Sigmoid colon (tissue), 4 donors: Measurements from ENCODE around the gene IYD.

ENCODE experiments used
- POLR2A ChIP-seq, 2 donors: fragments of 450-650 bp; IDR thresholded peaks; one replicate each; pipeline ENCODE4 v1.6.1; 2016; ENCODE audit warnings: antibody characterized with exemption in 2 of 2, mild to moderate bottlenecking in 2 of 2, moderate library complexity in 2 of 2
- POLR2AphosphoS5 ChIP-seq, 4 donors: sonication (generic); formaldehyde crosslinking; IDR thresholded peaks; one replicate each; pipeline ENCODE4 v1.6.1; 2017; ENCODE audit warnings: antibody characterized with exemption in 4 of 4
- TF ChIP-seq, protein P1 (sequence below), 4 experiments: fragments of 450-650 bp in 3 of 4; fragments of 200-600 bp in 1 of 4; IDR thresholded peaks; one replicate each; pipeline ENCODE4 v1.5.1; 2016 to 2019; ENCODE audit warnings: antibody characterized with exemption in 4 of 4, mild to moderate bottlenecking in 3 of 4, moderate library complexity in 2 of 4

DNA sequence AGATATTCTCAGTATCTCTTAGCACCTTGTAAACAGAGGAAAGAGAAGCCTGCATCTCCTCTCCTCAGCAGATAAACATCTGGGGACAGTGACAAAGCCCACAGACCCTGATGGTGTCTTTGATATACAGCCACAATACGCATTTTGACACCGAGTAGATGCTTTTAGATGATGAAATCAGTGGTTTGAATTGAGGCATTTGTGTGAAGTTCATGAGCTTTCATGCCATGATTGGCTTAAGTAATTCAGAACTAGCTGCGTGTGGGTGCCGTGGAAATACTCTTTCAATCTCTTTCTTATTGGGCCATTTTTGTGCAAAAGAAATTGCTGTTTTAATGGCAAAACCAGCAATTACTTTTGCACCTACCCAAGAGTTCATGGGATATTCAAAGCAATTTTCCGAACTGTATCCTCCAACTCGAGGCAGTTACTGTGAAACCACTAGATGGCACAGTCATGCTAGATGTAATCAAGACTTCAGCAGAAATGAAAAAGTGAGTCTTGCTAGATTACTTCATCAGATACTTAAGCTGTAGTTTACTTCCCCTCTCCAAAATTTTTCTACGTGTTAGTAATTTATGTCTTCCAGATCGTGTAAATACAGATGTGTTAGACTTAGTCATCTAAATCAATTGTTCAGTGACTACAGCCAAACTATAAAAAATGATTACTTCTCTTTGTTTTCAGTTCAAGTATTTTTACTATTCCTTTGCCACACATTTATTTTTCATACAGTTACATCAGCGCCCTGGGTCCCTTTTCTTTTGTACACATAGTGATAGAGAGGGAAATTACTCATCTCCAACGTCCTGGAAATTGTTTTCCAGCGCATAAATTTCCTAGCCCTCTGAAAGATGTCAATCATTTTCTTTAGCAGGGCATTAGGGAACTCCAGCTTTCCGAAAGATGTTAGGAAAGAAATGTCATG is 49.4 kb downstream of the IYD start:
- TF ChIP-seq POLR2A (IDR thresholded peaks at IDR 0.05) (no peak), POLR2AphosphoS5 (IDR thresholded peaks at IDR 0.05) (peak; percentile 6 to 29 (median 14))
- TF ChIP-seq, protein P1, sequence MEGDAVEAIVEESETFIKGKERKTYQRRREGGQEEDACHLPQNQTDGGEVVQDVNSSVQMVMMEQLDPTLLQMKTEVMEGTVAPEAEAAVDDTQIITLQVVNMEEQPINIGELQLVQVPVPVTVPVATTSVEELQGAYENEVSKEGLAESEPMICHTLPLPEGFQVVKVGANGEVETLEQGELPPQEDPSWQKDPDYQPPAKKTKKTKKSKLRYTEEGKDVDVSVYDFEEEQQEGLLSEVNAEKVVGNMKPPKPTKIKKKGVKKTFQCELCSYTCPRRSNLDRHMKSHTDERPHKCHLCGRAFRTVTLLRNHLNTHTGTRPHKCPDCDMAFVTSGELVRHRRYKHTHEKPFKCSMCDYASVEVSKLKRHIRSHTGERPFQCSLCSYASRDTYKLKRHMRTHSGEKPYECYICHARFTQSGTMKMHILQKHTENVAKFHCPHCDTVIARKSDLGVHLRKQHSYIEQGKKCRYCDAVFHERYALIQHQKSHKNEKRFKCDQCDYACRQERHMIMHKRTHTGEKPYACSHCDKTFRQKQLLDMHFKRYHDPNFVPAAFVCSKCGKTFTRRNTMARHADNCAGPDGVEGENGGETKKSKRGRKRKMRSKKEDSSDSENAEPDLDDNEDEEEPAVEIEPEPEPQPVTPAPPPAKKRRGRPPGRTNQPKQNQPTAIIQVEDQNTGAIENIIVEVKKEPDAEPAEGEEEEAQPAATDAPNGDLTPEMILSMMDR (IDR thresholded peaks at IDR 0.05) = peak; percentile 57 to 78 (median 70)
